Astrocyte (in vitro differentiated cells and primary cell): Measurements from ENCODE around the gene MYOM3. TPM values are rescaled to one million over a fixed set of nuclear protein-coding genes. Genes with fewer than 3 reads are reported as not detected.
A peak's percentile ranks its signal among the peaks of the same experiment; 100 is the strongest.

ENCODE experiments used
- DNase-seq: peaks from one replicate; pipeline ENCODE4 v3.0.0-alpha.2; 2010; ENCODE audit warnings: low read depth
- FAIRE-seq: peaks from 2 replicates; lab custom pipeline; 2011; peaks lifted over from hg19 to GRCh38; lab: Jason Lieb, UNC
- H2AFZ ChIP-seq: 2 replicates; pipeline ENCODE4 v1.6.0; 2012; ENCODE audit warnings: low read depth, low read length, inconsistent platforms
- H3K27ac ChIP-seq: 2 replicates; pipeline ENCODE4 v1.5.1; 2011; ENCODE audit warnings: low read depth, low read length, inconsistent platforms
- H3K27me3 ChIP-seq: 2 replicates; pipeline ENCODE4 v1.6.0; 2011; ENCODE audit warnings: low read length, inconsistent platforms; ENCODE audit not compliant: insufficient read depth
- H3K36me3 ChIP-seq: 2 replicates; pipeline ENCODE4 v1.5.1; 2011; ENCODE audit warnings: low read length, inconsistent platforms; ENCODE audit not compliant: insufficient read depth
- H3K4me1 ChIP-seq: 2 replicates; pipeline ENCODE4 v1.5.1; 2011; ENCODE audit warnings: low read length, inconsistent platforms; ENCODE audit not compliant: insufficient read depth
- H3K4me2 ChIP-seq: 2 replicates; pipeline ENCODE4 v1.6.0; 2012; ENCODE audit warnings: low read length, inconsistent platforms
- H3K4me3 ChIP-seq: 2 replicates; pipeline ENCODE4 v1.5.1; 2011; ENCODE audit warnings: low read depth, mild to moderate bottlenecking, low read length, inconsistent platforms; ENCODE audit not compliant: insufficient read depth
- H3K79me2 ChIP-seq: 2 replicates; pipeline ENCODE4 v1.6.0; 2012; ENCODE audit warnings: mild to moderate bottlenecking, low read length, inconsistent platforms; ENCODE audit not compliant: insufficient read depth
- H3K9ac ChIP-seq: 2 replicates; pipeline ENCODE4 v1.6.0; 2012; ENCODE audit warnings: mild to moderate bottlenecking, low read length, inconsistent platforms
- H3K9me3 ChIP-seq: 2 replicates; pipeline ENCODE4 v1.5.1; 2012; ENCODE audit warnings: low read depth, mild to moderate bottlenecking, low read length, inconsistent platforms; ENCODE audit not compliant: insufficient read depth
- H4K20me1 ChIP-seq: 2 replicates; pipeline ENCODE4 v1.6.0; 2012; ENCODE audit warnings: low read length, inconsistent platforms; ENCODE audit not compliant: insufficient read depth
- H3K27ac Mint-ChIP-seq: one replicate; pipeline ENCODE4 v1.8.0; 2021; ENCODE audit warnings: mild to moderate bottlenecking, mixed read lengths; ENCODE audit not compliant: unreplicated experiment
- H3K27me3 Mint-ChIP-seq: one replicate; pipeline ENCODE4 v1.8.0; 2021; ENCODE audit warnings: low read depth, mixed read lengths; ENCODE audit not compliant: unreplicated experiment
- H3K36me3 Mint-ChIP-seq: one replicate; pipeline ENCODE4 v1.8.0; 2021; ENCODE audit warnings: low read depth, mixed read lengths; ENCODE audit not compliant: unreplicated experiment
- H3K4me1 Mint-ChIP-seq: one replicate; pipeline ENCODE4 v1.8.0; 2021; ENCODE audit warnings: low read depth, mixed read lengths; ENCODE audit not compliant: unreplicated experiment
- H3K4me3 Mint-ChIP-seq: one replicate; pipeline ENCODE4 v1.8.0; 2021; ENCODE audit warnings: mild to moderate bottlenecking, moderate library complexity, mixed read lengths; ENCODE audit not compliant: unreplicated experiment
- H3K9me3 Mint-ChIP-seq: one replicate; pipeline ENCODE4 v1.8.0; 2021; ENCODE audit warnings: mild to moderate bottlenecking, mixed read lengths; ENCODE audit not compliant: unreplicated experiment
- CTCF ChIP-seq: IDR thresholded peaks from 2 replicates; pipeline ENCODE4 v1.5.1; 2011; ENCODE audit warnings: low read depth, mild to moderate bottlenecking, inconsistent platforms, low read length, moderate library complexity; ENCODE audit not compliant: insufficient read depth
- EZH2 ChIP-seq: IDR thresholded peaks from 2 replicates; pipeline ENCODE4 v1.6.1; 2012; ENCODE audit warnings: mild to moderate bottlenecking, low read length, inconsistent platforms; ENCODE audit not compliant: insufficient read depth
- total RNA-seq: library from RNA; stranded (reverse); gene quantifications from 2 replicates; pipeline ENCODE4 v1.2.1, GENCODE V29; 2021

MYOM3 gene
- total RNA-seq, 1 donor from 2014 or later, result 1.0 TPM

DNA sequence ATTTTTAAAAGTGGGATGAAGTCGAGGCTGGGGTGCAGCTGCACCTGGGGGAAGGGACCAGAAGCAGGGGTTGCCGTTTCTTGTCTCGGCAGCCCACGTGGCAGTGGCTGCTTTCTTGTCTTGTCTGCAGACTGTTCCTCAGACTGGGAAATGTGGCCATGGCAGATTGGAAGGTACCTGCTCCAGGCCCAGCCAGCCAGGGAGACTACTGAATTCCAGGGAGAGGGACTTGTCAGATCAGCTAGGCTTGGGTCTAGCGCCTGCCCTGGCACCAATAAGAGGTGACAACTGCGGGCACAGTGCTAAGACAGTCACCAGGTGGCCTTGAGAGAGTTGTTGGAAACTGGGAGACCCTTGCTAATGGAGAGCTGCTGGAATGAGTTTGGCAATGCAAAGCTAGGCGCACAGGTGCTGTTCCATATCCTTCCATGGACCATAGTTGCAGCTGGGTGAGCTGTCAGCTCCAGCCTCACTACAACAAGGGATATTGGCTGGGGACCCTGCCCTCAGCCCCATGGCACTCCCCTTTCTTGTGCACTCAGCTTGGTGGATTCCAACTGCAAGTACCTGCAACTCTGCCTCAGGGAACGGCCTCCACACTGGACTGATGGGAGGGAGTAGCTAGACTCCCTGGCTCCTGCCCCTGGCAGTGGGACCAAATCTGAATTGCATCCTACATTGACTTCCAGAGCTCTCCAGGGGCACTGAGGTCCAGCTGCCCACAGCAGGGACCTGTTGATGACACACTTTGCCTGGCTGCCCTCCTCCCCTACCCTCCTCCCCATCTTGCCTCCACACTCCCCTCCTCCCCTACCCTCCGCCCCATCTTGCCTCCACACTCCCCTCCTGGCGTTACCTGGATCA, 40.9 kb upstream of the MYOM3 start:
- H3K27ac Mint-ChIP-seq, result peak overlapping the region; percentile 18
- no peak for DNase-seq

DNA sequence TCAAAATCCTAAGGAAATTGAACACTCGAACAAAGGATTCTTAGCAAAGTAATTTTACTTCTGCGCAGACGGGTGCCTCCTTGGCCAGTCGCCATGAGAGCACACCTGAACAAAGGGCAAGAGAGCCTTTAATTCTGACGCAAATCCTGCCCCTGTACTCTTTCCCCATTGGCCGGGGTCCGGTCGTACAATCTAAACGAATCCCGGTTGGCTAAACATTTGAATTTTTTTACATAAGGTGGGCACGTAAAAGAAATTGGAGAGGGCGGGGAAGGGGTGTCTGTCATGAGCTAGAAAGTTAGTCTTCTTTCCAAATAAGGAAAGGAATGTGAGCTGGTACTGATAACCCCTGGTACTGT, 39.2 kb upstream of the MYOM3 start:
- Histone ChIP-seq H3K27ac (no peak overlapping the region), H3K4me1 (peaks cover 12% of the 10 kb centered on the region), H3K4me3 (no peak overlapping the region), H3K4me2 (peak overlapping the region; percentile 84), H3K36me3 (no peaks in the 10 kb centered on the region), H3K9ac (no peak overlapping the region), H3K9me3 (no peaks in the 10 kb centered on the region), H4K20me1 (no peaks in the 10 kb centered on the region), H3K27me3 (peaks cover 12% of the 10 kb centered on the region), H3K79me2 (no peaks in the 10 kb centered on the region), H2AFZ (no peak overlapping the region)
- Mint-ChIP-seq H3K27ac (peak overlapping the region; percentile 16), H3K4me1 (peaks cover 15% of the 10 kb centered on the region), H3K4me3 (peak overlapping the region; percentile 74), H3K9me3 (peaks cover 4% of the 10 kb centered on the region), H3K27me3 (peaks cover 11% of the 10 kb centered on the region), H3K36me3 (no peaks in the 10 kb centered on the region)
- TF ChIP-seq CTCF, result no peak
- TF ChIP-seq EZH2, result no peak
- DNase-seq (no peak), FAIRE-seq (no peak)

More for the DNA sequence above, 40.9 kb upstream of the MYOM3 start:
- Histone ChIP-seq H3K9me3 (no peaks in the 10 kb centered on the region), H3K27ac (no peak overlapping the region), H3K4me1 (peaks cover 12% of the 10 kb centered on the region), H3K36me3 (no peaks in the 10 kb centered on the region), H2AFZ (no peak overlapping the region), H3K4me3 (no peak overlapping the region), H3K4me2 (no peak overlapping the region), H3K79me2 (no peaks in the 10 kb centered on the region), H3K27me3 (peaks cover 10% of the 10 kb centered on the region), H4K20me1 (no peaks in the 10 kb centered on the region), H3K9ac (no peak overlapping the region)
- no peak for FAIRE-seq
- Mint-ChIP-seq H3K9me3 (no peaks in the 10 kb centered on the region), H3K4me1 (peaks cover 15% of the 10 kb centered on the region), H3K27me3 (peaks cover 12% of the 10 kb centered on the region), H3K36me3 (peaks cover 3% of the 10 kb centered on the region), H3K4me3 (no peak overlapping the region)
- TF ChIP-seq CTCF (no peak), EZH2 (no peak)
